Measurements from ENCODE around the gene IKZF1. TPM values are rescaled to one million over a fixed set of nuclear protein-coding genes. Genes with fewer than 3 reads are reported as not detected.

Gene IKZF1
- total RNA-seq, 6 donors from 2014 or later: 33.8 to 65.1 (median 49.8) TPM

DNA sequence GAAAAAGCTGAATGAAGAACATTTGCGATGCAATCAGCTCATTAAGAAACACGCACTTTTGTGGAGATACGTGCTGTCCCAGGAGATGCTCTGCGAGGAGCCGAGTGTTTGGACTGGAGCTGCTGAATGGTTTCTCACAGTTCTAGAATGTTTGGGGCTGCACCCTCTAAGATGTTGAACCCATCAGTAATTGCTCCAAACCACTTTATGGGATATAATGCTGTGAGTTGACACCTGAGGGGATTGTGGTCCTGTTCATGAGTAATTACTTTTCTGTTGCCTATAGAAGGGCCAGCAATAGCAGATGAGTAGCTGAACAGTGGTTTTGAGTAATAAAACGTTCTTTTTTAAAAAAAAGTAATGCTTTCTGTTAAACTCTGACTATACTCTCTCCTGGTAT is 63.1 kb downstream of the IKZF1 start:
- WGBS, 2 donors: 76 to 86% methylated on average over 6 of the region's 6 CpGs
- DNase-seq (no peak), ATAC-seq (ENCODE audit: low FRiP score in 2 of 2) (no peak)
- peaks cover 0 to 4% (median 0%) of the 10 kb centered on the region in 4 donors for H3K9me3 ChIP-seq
- no peak overlapping the region for H3K4me3 ChIP-seq
- H3K4me1 ChIP-seq: peaks cover 0 to 8% (median 0%) of the 10 kb centered on the region in 4 donors
- H3K27me3 ChIP-seq: no peaks in the 10 kb centered on the region
- H3K27ac ChIP-seq: no peak overlapping the region
- peaks cover 0 to 2% (median 0%) of the 10 kb centered on the region in 4 donors for H3K36me3 ChIP-seq
- no peak for TF ChIP-seq EP300 (IDR thresholded peaks at IDR 0.05)
- TF ChIP-seq CTCF (IDR thresholded peaks at IDR 0.05): no peak
- TF ChIP-seq POLR2A (IDR thresholded peaks at IDR 0.05): no peak
- no peak for TF ChIP-seq POLR2AphosphoS5 (IDR thresholded peaks at IDR 0.05)

DNA sequence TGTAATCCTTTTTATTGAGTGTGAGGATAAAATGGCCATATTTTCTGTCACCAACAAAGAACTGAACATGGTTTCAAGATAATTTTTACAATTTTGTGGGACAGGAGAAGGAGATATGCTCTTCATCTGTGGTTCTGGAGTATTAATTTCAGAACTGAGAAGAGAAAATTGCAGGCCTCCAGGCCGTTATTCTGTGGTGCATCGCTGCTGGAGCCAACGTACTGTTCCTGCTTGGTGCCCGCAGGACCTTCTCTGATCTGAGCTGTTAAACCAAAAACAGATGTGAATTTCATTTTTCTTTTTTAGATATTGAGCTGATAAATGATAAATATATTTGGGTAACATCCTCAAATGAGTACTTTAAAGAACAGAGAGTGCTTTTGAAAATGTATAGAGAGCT is 63.9 kb downstream of the IKZF1 start:
- no peak overlapping the region for H3K27ac ChIP-seq
- no peaks in the 10 kb centered on the region for H3K27me3 ChIP-seq
- H3K4me1 ChIP-seq: peaks cover 0 to 2% (median 0%) of the 10 kb centered on the region in 4 donors
- H3K9me3 ChIP-seq: peaks cover 0 to 4% (median 0%) of the 10 kb centered on the region in 4 donors
- ATAC-seq (ENCODE audit: low FRiP score in 2 of 2) (no peak), DNase-seq (no peak)
- TF ChIP-seq POLR2A (IDR thresholded peaks at IDR 0.05) (no peak), POLR2AphosphoS5 (IDR thresholded peaks at IDR 0.05) (no peak), CTCF (IDR thresholded peaks at IDR 0.05) (no peak), EP300 (IDR thresholded peaks at IDR 0.05) (no peak)
- no peak overlapping the region for H3K4me3 ChIP-seq
- H3K36me3 ChIP-seq: peaks cover 0 to 2% (median 0%) of the 10 kb centered on the region in 4 donors
- WGBS, 2 donors: 83 to 85% methylated on average over 4 of the region's 4 CpGs

DNA sequence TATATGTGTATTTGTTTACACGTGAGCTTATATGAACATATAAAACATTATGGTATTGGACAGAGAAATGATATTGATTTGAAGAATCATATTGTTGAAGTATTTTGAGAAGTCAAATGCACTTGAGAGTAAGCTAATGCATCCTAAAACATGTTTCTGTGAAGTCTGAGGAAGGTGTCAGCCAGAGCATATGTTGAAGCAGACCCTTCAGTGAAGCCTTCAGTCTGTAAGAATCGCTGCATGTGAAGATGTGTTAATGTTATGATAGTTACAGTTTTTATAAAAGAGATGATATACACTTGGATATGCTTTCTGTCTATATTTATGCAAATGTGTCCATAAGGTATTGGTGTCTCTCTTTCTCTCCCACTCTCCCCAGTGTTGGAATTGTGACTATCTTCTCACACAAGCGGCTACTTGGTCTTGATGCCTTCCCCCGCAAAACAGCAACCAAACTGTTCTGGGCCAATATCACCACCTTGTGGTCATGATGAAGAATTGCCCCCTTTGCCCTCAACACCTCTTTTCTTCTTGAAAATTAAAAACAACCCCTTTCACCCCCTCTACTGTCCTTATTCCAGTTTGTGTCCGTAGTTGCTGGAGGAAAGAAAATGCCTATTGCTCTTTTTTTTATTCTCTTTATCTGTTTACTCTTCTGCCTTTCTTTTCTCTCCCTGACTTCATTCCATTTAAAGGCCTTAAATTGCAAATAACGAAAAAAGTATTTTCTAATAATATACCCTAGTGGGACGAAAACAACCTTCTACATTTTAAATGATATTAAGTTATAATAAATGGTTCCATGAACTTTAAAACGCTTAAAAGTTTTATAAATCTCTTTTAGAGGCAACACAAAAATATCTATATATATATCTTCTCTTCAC is 64.9 kb downstream of the IKZF1 start:
- Histone ChIP-seq H3K4me3 (no peak overlapping the region), H3K4me1 (no peaks in the 10 kb centered on the region), H3K27ac (no peak overlapping the region), H3K36me3 (peaks cover 0 to 2% (median 0%) of the 10 kb centered on the region in 4 donors), H3K27me3 (no peaks in the 10 kb centered on the region), H3K9me3 (peaks cover 0 to 4% (median 0%) of the 10 kb centered on the region in 4 donors)
- TF ChIP-seq CTCF (IDR thresholded peaks at IDR 0.05) (peak in 4 of 6 experiments; percentile 25 to 63 (median 56)), EP300 (IDR thresholded peaks at IDR 0.05) (no peak), POLR2AphosphoS5 (IDR thresholded peaks at IDR 0.05) (no peak), POLR2A (IDR thresholded peaks at IDR 0.05) (no peak)
- DNase-seq (no peak), ATAC-seq (ENCODE audit: low FRiP score in 2 of 2) (peak in 1 of 2 donors; percentile 47)
- 66 to 67% methylated on average over 8 of the region's 8 CpGs for WGBS, 2 donors

GRCh38 chr7:50370884-50371283 is 66.4 kb downstream of the IKZF1 start:
- no peak for ATAC-seq (ENCODE audit: low FRiP score in 2 of 2)
- H3K4me3 ChIP-seq: no peak overlapping the region
- peaks cover 0 to 4% (median 0%) of the 10 kb centered on the region in 4 donors for H3K9me3 ChIP-seq
- WGBS, 2 donors: 86 to 95% methylated on average over 7 of the region's 7 CpGs
- no peaks in the 10 kb centered on the region for H3K27me3 ChIP-seq
- TF ChIP-seq POLR2AphosphoS5 (IDR thresholded peaks at IDR 0.05) (no peak), EP300 (IDR thresholded peaks at IDR 0.05) (no peak), POLR2A (IDR thresholded peaks at IDR 0.05) (no peak), CTCF (IDR thresholded peaks at IDR 0.05) (no peak)
- H3K4me1 ChIP-seq: no peaks in the 10 kb centered on the region
- H3K36me3 ChIP-seq: peaks cover 0 to 2% (median 0%) of the 10 kb centered on the region in 4 donors
- no peak overlapping the region for H3K27ac ChIP-seq
- DNase-seq: no peak
